GM12864 (cell line): ENCODE data around the gene FSHR.

Source experiments
- DNase-seq: peaks from one replicate; pipeline ENCODE4 v3.0.0-alpha.2; 2011; ENCODE audit warnings: low read depth
- H3K4me3 ChIP-seq: 2 replicates; pipeline ENCODE4 v1.5.1; 2011; ENCODE audit warnings: mild to moderate bottlenecking, low read depth, low read length, control low read depth
- CTCF ChIP-seq: IDR thresholded peaks from 2 replicates; pipeline ENCODE4 v1.5.1; 2011; ENCODE audit warnings: low read depth, mild to moderate bottlenecking, moderate library complexity, low read length, control low read depth, inconsistent platforms; ENCODE audit errors: missing control alignments

FSHR gene

GRCh38 chr2:49067971-49068370 is 86.3 kb downstream of the FSHR start:
- no peak overlapping the region for H3K4me3 ChIP-seq
- no peak for TF ChIP-seq CTCF
- no peak for DNase-seq

GRCh38 chr2:49053156-49053555 is 101.2 kb downstream of the FSHR start:
- no peak overlapping the region for H3K4me3 ChIP-seq
- no peak for TF ChIP-seq CTCF
- no peak for DNase-seq

- no peak for DNase-seq
- TF ChIP-seq CTCF, result no peak
Observed at GRCh38 chr2:49050265-49050664, 104.0 kb downstream of the FSHR start.

GRCh38 chr2:49049161-49049560 is 105.2 kb downstream of the FSHR start:
- no peak overlapping the region for H3K4me3 ChIP-seq

More at GRCh38 chr2:49050265-49050664, 104.0 kb downstream of the FSHR start:
- no peak overlapping the region for H3K4me3 ChIP-seq

GRCh38 chr2:49045083-49045482 is 109.2 kb downstream of the FSHR start:
- no peak for TF ChIP-seq CTCF
- DNase-seq, result no peak
- H3K4me3 ChIP-seq, result no peak overlapping the region

More at GRCh38 chr2:49049161-49049560, 105.2 kb downstream of the FSHR start:
- DNase-seq, result no peak
- no peak for TF ChIP-seq CTCF

- no peak for DNase-seq
- no peak for TF ChIP-seq CTCF
- no peak overlapping the region for H3K4me3 ChIP-seq
Observed at GRCh38 chr2:49044350-49045079, 109.8 kb downstream of the FSHR start.

- no peak for TF ChIP-seq CTCF
- H3K4me3 ChIP-seq, result no peak overlapping the region
- DNase-seq, result no peak
Observed at GRCh38 chr2:49043405-49043982, 110.8 kb downstream of the FSHR start.
